NOMO-1 treated with dmso at 0.1 percent for 144 hours (cell line): Measurements from ENCODE around the gene RNF181.
"Not testable (repeated sequence)": the region's sequence is repeated elsewhere in the genome, so short reads cannot be mapped to it uniquely, and the experiment has no call there.

Experiments
- DNase-seq: peaks from one replicate; lab custom pipeline; 2025; ENCODE audit not compliant: unreplicated experiment; lab: John Stamatoyannopoulos, UW

RNF181 gene

DNA sequence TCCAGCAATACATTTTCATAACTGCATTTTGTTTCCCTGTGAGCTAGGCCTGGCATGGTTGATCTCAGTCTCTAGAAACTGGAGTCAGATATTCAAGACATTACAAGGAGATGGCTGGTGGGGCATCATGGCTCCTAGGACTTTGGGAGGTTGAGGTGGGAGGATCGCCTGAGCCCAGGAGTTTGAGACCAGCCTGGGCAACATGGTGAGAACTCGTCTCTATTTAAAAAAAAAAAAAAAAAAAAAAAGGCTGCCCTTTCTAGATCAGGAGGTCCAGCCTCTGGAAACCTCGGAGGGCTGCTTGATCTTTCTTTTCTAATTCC is 18.5 kb upstream of the RNF181 start:
- no peak for DNase-seq

DNA sequence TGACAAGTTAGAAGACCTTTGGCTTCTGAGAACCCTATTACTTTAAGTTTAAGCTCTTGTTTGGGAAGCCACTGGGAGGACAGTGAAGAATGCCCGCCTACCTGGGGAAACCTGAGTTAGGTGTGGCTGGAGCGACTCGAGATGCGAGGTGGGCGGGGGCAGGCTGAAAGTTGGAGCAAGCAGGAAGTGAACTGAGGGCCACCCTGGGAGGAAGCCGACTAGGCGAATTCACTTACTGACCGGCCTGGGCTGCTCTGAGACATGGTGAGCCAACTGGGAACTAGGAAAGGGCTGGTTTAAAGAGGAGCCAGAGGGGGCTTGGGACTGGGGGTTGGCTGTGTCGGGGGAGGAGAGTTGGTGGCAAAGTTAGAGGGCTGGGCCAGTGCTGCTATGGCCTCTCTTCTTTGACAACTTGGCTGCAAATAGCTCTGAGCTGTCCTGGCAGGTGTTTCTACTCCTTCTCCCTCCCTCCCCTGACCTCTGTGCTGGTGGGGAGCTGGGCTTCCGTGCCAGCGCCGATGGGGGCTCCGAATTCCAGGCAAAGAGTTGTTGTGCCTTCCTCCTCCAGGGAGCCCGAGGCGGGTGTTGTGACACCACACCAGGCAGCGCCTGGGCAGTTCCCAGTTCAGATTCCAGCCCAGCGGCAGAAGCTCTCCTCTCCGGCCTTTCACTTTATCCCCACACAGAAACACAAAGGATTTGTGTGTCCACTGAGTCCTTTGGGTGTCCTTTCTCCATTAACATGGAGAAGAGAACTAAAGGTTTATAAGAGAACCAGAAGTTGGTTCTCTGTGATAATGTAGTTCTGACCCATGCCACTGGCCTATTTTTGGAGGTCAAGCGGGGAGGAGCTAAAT is 17.9 kb upstream of the RNF181 start, which contains the start of gene VAMP8:
VAMP8 (plus strand) TSS at position 201 of the 857 bp plus-strand sequence; CDS start at position 262, 61 bp downstream.
- peak; percentile 35 for DNase-seq

DNA sequence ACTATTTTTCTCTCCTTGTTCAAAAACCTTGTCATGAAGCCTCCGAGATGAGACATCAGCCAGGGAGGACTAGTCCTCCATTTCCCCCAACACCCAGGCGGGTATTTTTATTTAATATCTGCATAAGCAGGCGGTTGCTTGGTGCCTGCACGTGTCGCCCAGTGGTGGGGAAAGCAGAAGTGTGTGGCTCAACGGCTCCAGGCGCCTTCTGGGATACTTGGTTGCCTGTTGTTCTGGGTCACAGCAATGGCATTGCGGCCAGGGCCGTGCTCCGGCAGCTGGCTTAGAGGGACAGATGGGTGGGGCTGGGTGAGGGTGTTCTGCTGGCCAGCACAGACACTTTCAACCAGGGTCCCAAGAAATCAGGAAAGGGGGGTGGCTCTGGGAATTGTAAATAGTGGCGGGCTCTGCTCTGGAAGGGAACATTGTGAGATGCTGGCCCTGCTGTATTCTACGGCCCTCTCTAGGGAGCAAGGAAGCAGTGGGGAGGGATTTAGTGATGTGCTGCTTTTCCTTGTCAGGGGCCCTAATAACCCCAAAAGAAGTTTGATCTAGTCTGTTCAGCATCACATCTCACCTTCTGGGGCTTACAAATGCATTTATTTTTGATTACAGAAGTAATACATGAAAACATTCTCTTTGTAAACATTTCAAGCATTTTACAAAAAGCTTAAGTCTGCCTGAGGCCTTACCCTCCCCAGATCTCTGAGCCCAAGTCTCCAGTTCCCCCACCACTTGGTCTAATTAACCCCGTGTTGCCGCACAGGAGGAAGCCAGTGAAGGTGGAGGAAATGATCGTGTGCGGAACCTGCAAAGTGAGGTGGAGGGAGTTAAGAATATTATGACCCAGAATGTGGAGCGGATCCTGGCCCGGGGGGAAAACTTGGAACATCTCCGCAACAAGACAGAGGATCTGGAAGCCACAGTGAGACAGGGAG is 17.0 kb upstream of the RNF181 start:
- DNase-seq = peak; percentile 81

DNA sequence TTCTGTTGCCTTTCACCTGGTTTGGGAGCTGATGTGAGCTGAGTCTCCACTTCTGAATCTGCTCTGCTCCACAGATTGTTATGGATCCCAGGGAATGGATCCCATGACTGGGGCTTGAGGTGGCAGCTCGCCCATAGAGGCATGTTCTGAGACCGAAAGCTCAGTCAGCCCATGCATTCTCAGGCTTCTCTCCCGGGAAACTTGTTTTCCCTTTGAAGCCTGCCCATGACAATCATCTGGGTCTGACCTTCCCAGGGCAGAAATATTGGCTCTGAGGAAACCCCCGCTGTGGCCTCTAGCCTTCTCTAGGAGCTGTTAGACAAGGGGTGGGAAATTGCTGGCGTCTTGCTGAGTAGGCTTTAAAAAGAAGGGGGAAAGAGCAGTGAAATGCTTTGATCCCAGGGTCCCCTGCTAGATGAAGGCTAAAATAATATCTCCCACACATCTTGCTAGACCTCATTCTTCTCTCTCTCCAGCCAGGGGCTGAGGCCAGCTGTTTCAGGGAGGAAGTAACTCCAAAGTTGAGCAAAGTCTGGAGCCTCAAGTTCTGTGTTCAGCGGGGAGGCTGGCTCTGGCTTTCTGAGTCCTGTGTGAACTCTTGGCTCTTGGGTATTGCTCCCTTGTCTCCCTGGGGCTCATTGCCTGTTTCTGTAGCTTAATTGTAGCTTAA is 16.1 kb upstream of the RNF181 start:
- peak; percentile 45 for DNase-seq

DNA sequence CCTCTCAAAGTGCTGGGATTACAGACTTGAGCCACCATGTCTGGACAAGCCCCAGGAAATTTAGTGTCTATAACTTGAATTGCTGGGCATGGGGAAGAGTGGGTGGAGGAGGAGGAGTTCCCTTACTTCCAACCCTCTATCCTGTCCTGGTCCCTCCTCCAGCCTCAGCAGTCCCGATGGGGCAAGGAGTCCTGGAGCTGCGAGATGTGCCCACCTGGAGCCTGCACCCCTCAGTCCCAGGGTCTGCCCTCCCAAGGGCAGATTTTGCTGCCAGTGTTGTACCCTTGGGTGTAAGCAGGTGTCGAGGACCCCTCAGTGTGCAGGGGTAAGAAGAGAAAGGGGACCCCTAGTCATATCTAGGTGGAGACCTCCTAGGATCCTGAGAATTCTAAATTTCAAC is 15.3 kb upstream of the RNF181 start:
- no peak for DNase-seq

DNA sequence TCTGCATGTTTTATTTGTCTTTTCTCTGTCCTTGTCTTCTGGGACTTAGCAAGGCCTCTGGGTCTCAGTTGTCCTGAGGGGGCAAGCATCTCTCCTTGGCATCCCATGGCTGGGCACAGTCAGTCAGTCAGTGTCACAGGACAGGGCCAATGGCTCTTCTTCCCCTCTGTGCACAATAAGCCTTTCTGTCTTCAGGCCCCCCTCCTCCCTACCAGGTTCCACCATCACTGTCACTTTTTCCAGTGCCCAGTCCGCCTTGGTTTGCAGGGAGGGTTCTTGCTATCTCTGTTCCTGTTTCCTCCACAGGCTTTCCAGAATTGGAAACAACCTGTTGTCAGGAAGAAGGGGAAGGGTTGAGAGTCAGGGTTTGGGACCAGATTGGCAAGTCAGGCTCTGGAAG is 13.1 kb upstream of the RNF181 start:
- DNase-seq = no peak

DNA sequence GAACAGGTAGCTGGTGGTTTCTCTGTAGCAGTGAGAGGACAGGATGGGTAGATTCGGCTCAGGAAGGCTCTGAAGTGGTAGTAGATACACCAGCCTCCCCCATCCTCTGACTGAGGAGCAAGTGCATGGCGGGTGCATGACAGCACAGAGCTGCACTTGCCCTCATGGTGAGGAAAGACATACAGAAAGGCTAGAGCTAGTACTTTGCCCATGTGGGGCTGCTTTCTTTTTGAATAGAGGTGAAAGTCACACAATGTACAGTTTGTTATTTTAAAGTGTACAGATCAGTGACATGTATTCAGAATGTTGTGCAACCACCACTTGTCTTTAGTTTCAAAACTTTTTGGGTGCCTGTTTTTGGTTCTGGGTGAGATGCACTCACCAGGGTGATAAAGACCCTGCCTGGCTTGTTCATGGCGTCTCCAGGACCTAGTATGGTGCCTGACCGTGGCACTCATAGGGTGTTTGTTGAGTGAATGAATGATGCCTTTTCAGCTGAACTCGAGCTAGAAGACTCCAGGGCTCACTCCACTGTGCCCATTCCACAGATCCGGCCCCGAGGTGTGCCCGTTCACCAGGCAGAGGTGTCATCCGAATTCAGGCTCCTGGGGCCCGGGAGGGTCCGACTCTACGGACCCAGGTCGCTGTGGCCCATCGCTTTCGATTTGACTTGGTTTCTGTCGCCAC is 11.7 kb upstream of the RNF181 start:
- DNase-seq = no peak

DNA sequence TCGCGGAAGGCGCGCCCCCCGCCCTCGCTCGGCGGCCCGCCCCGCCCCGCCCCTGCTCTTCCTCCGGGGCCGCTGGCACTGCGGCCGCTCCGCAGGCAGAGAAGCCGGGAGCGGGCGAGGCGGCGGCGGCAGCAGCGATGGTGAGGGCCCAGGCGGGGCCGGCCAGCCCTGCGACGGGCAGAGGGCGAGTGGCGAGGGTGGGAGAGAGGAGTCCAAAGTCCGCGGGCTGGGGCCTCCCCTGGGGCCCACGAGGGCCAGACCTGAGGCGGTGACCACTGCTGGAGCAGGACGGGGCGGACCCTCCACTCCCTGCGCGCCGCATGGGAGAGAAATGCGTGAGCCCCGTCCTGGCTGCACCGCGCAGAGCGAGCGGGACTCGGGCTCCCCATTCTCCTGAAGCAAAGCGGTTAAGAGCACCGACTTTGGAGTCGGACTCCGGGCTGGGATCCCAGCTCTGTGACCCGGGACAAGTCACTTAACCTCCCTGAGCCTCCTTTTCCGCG is 11.1 kb upstream of the RNF181 start, which contains the start of gene VAMP5:
VAMP5 (plus strand) TSS at position 78 of the 503 bp plus-strand sequence; CDS start at position 138, 60 bp downstream.
- DNase-seq = no peak

DNA sequence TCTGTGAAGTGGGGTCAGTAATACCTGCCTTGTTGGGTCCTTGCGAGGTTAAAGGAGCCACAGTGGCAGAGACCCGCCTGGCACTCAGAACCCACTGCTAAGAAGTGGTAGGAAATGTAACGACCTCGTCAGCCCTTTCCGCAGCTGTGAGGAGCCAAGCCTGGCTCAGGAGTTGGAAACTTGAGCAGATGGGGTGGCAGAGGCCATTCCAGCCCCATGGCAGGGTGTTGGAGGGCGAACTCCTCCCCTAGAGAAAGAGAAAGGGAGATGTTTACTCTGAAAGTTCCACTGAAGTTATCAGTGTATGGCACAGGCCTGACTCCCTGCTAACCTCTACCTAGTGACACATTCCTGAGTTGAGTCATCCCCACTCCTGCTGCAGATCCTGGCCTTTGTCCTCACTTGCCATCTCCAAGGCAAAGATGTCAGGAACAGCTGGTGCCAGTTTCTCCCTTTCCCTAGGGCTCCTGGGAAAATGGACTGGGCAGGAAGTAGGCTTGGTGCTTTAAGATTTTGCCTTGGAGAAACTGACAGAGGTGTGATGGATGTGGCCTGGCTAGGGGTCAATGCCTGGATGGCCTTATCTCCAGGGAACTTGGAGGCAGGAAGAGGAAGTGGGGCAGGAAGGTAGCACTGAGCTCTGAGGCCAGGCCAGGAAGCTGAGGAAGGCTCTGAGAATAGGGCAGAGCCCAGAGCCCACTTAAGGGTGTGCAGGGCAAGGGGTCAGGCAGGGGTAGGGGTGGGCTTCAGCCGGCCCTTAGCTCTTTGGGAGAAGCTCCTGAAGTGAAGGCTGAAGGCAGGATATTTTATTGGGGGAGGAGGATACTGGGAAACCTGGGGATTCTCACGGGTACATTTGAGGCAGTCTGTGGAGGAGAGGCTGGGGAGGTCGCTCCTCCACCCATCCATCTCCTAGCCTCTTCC is 10.4 kb upstream of the RNF181 start:
- DNase-seq = no peak

DNA sequence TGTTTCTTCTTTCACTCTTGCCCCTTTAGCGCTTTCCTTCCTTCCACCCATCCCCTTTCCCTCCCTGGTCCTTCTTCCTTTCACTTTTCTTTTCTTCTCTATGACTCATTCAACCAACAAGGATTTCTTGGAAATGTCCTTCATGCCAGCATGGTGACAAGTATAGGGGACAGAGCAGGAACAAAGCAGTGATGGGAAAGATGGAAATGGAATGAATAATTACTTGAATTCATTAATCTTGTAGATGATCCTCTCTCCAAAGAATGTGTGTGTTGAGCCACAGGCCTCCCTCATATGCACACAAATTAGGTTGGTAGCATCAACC is 9.8 kb upstream of the RNF181 start:
- DNase-seq = no peak

DNA sequence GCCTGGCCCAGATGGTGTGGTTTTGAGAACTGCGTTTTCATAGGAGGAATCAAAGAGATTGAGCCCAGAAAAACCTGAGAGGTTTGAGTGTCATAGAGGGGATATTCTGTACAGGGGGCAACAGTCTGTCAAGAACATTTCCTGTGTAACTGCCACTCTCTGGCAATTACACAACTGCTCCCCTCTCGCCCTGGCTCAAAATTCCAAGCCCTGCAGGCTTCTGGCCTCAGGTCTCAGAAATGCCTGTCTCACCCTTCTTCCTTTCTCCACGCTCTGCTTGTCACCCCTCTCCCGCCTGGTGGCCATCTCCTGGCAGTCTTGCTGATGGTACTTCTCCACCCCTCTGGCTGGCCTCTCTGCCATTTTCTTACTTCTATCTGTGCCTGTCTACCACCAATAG is 7.3 kb upstream of the RNF181 start:
- DNase-seq = no peak

DNA sequence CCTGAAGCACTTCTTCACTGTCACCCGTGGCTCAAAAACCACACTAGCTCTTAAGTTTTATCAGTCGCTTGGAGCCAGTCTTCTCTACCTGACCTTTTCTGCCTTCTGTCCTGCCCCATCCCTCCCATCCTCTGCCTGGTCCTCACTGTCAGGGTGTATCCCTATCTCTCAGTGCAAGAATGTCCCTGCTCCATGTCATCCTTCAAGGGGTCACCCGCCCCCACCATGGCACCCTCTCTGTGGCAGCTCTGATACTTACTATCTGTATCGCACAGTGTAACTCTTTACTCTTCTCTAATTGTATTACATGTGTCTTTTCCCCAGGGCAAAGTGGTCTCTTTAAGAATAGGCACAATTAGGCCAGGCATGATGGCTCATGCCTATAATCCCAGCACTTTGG is 6.9 kb upstream of the RNF181 start:
- no peak for DNase-seq

DNA sequence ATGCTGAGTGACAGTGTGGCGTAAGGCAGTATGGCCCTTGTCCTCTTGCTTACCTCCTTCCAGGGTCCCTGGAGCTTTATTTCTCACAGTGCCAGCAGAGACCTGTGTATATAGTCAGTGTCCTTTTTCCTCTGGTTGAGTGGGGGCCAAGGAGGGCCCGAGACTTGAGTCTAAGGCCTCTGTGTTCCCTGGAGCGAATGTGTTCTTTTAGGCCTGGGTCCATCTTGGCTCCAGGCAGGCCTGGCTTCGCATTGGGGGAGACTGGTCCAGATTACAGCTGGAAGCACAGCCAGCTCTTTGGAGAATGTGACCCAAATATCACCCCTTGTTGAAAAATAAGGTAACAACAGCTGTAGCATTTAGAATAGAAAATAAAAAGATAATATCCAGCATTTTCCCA is 6.4 kb upstream of the RNF181 start:
- no peak for DNase-seq

DNA sequence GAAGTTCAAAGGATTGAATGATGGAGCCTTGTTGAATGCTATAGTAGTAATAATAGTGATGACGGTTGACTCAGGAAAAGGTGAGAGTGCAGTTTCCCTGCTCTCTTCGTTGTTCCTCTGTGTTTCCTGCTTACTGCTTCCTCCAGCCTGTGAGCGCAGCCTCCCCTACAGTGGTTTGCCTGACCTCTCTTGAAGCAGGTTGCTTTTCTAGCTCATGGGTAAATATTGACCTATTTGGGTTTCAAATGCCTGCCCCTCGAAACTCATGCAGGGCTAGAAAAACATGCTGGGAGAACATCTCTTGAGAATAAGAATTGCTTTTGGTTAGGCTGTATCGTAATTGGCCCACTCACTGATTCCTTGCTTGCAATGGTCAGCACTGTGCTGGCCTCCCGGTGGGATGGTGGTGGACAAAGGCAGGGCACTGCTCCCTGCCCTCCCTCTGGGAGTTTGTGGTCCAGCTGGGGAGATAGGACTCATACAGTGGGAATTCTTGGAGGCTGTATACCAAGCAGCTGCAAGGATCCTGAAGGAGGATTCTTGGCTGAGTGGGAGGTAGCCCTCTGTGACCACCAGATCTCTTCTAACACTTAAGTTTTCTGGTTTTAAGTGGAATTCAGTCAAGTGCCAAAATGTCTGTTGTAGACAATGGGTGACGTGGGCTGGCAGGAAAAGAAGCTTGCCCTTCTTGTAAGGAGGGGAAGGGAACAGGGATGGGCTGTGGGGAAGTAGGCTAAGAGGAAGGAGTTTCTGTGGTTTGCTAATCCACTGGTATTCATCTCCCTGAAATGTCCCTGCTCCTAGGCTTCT is 5.4 kb upstream of the RNF181 start:
- DNase-seq = no peak

DNA sequence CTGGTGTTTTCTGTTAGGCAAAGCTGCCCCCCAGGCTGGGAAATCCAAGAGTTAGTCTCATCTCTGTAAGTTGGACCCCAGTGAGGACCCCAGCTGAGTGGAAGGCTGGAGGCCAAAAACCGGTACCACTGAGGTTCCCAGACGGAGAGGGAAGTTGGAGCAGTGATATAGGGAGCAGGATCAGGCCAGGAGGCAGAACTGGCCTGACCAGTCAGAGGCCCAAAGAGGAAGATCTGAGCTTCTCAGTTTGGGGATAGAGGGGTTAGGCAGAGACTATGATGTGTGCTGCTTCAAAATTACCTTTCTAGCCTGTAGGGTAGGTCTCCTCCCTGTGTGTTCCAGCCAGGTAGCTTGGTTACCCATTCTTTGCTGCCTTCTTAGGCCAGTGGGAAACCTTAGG is 4.6 kb upstream of the RNF181 start:
- no peak for DNase-seq

DNA sequence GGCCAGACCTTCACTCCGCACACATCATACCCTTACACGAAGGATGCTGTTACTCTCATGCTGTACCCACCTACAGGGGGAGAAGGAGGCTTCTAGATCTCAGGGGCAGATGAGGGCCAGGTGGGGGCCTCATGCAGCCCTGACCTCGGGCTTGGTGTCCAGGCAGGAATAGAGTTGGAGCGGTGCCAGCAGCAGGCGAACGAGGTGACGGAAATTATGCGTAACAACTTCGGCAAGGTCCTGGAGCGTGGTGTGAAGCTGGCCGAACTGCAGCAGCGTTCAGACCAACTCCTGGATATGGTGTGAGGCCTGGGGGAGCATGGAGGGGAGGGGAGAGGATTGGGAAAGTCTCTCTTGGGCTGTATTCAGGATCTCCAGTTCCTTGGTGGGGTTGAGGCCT is 4.0 kb upstream of the RNF181 start:
- DNase-seq = no peak

DNA sequence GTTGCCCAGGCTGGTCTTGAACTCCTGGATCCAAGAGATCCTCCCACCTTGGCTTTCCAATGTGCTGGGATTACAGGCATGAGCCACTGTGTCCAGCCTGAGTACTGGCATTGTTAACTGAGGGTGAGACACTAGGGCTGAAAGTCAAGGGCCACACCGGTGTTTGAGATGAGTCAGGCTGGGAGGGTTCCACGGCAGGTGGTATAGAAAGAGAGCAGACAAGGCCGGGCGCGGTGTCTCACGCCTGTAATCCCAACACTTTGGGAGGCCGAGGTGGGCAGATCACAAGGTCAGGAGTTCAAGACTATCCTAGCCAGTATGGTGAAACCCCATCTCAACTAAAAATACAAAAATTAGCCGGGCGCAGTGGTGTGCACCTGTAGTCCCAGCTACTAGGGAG is 3.2 kb upstream of the RNF181 start:
- not testable (repeated sequence) for DNase-seq

DNA sequence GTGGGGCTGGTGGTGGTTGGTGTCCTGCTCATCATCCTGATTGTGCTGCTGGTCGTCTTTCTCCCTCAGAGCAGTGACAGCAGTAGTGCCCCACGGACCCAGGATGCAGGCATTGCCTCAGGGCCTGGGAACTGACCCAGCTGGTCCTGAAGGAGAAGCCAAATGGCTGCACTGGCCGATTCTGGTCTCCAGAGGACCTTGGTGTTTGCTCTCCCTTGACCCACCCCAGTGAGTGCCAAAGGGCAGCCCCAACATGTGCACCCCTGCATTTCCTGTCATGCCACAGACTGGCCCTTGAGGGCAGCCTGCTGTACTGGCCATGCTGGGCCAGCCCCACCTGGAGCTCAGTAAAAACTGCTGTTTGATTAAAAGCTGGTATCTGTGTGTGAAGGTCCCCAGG is 2.5 kb upstream of the RNF181 start:
- no peak for DNase-seq
